Peyer's patch (tissue), 4 donors: ENCODE measurements around the gene TLN1.

Experiments used
- POLR2A ChIP-seq, 2 donors: fragments of 450-650 bp; IDR thresholded peaks; one replicate each; pipeline ENCODE4 v1.5.1; 2017; ENCODE audit warnings: antibody characterized with exemption in 2 of 2, mild to moderate bottlenecking in 2 of 2, moderate library complexity in 2 of 2
- TF ChIP-seq, protein P1 (sequence below), 6 experiments: fragments of 450-650 bp in 4 of 6; fragments of 200-600 bp in 2 of 6; sonication (generic) in 1 of 6; IDR thresholded peaks; one replicate each; pipeline ENCODE4 v1.5.1; 2017 to 2019; ENCODE audit warnings: antibody characterized with exemption in 6 of 6, mild to moderate bottlenecking in 3 of 6, moderate library complexity in 1 of 6

DNA sequence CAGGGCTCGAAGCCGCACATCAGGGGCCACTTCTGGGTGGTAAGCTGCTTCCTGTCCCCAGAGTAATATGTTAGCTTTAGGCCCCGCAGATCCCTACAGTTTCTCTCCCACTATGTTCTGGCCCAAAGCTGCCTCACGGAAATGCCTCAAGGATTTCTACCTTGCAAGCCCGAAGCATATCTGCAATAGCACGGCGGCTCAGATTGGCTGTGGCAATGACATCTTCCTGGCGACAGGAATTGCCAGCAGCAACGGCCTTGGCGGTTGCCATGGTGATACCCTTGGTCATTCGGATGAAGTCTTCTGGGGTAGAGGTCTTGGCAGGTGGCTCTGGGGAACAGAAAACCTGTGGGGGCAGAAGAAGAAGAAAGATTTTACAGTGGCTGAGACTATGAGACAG, 32.0 kb downstream of the TLN1 start:
- TF ChIP-seq, protein P1, sequence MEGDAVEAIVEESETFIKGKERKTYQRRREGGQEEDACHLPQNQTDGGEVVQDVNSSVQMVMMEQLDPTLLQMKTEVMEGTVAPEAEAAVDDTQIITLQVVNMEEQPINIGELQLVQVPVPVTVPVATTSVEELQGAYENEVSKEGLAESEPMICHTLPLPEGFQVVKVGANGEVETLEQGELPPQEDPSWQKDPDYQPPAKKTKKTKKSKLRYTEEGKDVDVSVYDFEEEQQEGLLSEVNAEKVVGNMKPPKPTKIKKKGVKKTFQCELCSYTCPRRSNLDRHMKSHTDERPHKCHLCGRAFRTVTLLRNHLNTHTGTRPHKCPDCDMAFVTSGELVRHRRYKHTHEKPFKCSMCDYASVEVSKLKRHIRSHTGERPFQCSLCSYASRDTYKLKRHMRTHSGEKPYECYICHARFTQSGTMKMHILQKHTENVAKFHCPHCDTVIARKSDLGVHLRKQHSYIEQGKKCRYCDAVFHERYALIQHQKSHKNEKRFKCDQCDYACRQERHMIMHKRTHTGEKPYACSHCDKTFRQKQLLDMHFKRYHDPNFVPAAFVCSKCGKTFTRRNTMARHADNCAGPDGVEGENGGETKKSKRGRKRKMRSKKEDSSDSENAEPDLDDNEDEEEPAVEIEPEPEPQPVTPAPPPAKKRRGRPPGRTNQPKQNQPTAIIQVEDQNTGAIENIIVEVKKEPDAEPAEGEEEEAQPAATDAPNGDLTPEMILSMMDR (IDR thresholded peaks at IDR 0.05) = no peak
- no peak for TF ChIP-seq POLR2A (IDR thresholded peaks at IDR 0.05)
